HG03103 (cell line): Measurements from ENCODE around the gene UPF2.

ENCODE experiments used
- ATAC-seq: cut with Tn5 transposase; IDR thresholded peaks from one replicate; pipeline ENCODE4 v1.9.1; 2021; ENCODE audit warnings: low read depth; ENCODE audit not compliant: unreplicated experiment

UPF2 gene

GRCh38 chr10:11886851-11887250, 155.8 kb downstream of the UPF2 start:
- no peak for ATAC-seq

DNA sequence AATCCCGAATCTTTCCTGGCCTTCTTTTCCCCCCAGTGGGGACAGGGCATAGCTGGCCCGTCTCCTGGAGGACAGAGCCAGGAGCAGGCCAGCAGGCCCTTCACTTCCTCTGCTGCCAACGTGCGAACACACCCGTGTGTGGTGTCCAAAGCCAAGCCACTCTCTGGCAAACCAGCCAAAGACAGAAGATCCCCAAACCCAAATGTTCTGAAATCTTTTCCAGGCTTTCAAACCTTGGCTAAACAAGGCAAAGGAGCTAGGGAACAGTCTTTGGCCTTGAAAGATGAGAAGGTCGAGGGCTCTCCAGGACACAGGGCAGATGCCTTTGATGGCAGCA, 156.5 kb downstream of the UPF2 start:
- ATAC-seq = no peak

GRCh38 chr10:11885437-11886137, 157.0 kb downstream of the UPF2 start:
- no peak for ATAC-seq

DNA sequence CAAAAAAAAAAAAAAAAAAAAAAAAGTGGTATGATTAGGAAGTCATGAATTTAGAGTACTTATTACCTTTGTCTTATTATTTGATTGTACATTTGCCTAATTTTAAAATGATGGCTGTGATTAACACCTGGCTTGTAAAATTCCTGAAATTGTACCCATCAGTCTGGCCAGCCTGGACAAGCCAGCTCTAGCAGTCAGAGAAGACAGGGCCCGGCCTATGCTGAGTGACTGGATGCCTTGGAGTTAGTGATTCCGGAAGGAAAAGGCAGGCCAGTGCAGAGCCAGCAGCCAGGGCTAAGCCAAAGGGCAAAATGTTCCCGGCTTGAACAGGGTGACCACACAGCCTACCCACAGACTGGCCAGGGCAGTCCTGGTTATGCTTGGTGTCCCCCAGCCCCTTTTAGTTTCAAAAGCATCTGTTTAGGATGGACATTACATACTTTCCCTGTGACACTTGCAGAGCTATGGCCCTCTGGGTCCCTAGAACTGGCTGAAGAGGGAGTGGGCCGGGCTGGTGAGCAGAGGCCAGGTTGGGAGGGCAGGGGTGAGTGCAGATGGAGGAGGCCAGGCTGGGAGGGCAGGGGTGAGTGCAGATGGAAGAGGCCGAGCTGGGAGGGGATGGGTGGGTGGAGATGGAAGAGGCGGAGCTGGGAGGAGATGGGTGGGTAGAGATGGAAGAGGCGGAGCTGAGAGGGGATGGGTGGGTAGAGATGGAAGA, 157.7 kb downstream of the UPF2 start:
- no peak for ATAC-seq

GRCh38 chr10:11882646-11883375, 159.8 kb downstream of the UPF2 start:
- ATAC-seq = no peak

DNA sequence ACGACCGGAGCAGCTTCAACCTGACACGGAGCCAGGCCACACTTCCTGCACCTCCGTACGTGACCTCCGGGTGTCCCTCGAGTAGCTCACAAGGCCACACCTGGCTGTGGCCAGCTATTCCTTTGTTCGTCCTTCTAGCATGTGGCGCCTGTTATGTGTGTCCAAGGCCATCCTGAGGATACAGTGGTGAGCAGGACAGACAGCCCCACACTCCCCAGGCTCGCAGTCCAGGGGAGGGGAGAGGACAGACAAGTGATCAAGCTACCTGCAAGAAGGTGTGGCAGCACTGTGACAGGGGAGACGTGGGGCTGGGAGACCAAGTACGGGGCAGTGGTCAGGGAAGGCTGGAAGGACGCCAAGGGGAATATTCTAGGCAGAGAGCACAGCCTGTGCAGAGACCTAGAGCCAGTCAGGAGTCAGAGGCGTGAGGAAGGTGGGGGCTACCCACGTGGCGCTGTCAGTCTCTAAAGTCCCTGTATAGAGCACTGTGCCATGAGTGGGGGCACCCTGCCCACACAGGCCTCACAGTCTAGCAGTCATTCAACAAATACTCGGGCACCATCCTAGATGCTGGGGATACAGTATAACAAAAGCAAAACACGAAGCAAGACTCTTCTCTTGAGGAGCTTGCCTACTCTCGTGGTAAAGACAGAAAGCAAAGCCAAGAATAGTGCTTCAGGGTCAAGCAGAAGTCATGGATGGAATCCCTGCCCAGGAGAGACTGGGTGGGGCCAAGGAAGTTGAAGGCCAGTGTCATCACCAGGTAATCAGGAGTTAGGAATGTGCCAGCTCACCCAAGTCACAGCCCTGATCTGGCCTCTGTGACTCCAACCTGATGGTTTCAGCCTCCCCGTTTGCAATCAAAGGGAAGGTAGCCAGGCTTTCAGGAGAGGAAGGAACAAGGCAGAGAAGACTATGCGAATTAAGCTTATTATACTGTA, 160.9 kb downstream of the UPF2 start:
- no peak for ATAC-seq

GRCh38 chr10:11881030-11881476, 161.6 kb downstream of the UPF2 start:
- no peak for ATAC-seq

DNA sequence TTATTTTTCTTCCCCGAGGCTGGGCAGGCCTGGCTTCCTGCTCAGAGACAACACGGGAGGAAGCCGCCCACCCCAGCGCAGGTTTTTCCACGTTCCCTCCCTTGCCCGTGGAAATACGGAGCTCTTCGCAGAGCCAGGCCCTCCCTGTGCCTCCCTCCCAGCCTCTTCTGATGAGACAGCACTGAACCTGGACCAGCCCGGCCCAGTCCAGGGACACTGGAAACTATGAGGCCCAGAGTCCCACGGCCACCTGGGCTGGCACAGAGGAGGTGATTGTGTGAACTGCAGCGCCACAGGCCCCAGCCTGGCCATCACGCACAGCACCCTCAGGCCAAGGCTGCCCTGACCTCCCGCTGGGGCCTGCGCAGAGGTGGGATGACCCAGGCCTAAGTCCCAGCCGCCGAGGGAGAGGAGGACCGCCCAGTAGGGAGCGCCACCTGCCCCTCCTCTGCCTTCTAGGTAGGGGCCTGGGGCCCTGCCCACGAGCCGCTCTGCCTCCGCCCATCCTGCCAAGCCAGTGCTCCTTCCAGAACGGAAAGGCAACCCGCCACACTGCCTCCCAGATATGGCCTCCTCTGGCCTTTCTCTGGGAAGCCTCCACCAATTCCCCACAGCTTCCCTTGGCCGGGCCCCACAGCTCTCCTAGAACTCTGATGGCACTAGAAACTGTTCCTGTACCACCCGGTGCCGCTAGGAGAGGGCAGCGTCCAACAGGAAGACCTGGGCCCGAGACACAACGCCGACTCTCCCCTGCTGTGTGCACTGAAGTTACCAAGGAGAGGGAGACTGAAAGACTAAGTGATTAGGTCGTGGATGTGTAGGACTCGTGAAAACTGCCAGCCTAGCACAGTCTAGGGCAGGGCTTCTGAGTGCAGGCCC, 162.2 kb downstream of the UPF2 start:
- no peak for ATAC-seq

DNA sequence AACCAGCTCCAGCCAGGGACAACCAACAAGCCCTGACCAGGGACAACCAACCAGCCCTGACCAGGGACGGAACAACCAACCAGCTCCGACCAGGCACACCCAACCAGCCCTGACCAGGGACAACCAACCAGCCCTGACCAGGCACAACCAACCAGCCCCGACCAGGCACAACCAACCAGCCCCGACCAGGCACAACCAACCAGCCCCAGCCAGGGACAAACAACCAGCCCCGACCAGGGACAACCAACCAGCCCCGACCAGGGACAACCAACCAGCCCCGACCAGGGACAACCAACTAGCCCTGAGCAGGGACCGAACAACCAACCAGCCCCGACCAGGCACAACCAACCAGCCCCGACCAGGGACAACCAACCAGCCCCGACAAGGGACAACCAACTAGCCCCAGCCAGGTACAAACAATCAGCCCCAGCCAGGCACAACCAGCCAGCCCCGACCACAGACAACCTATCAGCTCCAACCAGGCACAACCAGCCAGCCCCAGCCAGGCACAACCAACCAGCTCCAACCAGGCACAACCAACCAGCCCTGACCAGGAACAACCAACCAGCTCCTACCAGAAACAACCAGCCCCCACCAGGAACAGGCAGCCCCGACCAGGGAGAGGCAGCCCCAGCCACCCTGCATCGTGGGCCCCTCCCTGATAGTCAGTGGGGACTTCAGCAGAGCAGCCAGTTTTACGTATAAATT, 163.1 kb downstream of the UPF2 start:
- no peak for ATAC-seq

- no peak for ATAC-seq
Observed at GRCh38 chr10:11878776-11879175, 163.8 kb downstream of the UPF2 start.

DNA sequence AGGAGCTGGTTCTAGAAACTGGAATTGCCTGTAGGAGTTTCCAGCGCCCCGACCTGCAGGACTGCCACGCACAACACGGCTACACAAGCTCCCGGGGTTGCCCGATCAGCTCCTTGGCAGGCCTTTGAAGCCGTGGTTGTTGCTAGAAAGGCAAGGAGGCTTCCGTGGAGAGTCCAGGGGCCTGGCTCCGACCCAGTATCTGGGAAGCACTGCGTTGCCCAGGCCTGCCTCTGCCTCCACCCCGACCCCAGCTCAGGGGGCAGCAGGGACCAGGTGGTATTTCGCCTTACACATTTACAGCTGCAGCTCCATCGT, 165.1 kb downstream of the UPF2 start:
- no peak for ATAC-seq

GRCh38 chr10:11876805-11877590, 165.6 kb downstream of the UPF2 start:
- ATAC-seq = no peak

DNA sequence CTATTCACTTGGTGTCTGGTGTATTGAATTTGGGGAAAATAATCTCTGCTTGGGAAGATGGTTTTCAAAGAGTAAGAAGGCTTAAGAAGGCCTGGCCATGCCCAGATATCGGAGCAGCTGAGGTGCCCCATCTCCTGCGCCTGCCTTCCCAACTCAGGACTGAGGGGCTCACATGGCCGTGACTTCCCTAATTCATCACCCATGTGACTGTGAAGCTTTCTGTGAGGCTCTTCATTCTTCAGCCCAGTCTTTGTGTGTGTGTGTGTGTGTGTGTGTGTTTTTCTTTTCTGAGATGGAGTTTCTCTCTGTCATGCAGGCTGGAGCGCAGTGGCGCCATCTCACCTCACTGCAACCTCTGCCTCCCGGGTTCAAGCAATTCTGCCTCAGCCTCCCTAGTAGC, 166.3 kb downstream of the UPF2 start:
- ATAC-seq = no peak

GRCh38 chr10:11875494-11876281, 166.9 kb downstream of the UPF2 start:
- ATAC-seq = no peak

- no peak for ATAC-seq
Observed at GRCh38 chr10:11874568-11875493, 167.8 kb downstream of the UPF2 start.

GRCh38 chr10:11871466-11871865, 171.1 kb downstream of the UPF2 start:
- ATAC-seq = no peak
